OCI-LY1 (cell line): Measurements from ENCODE around the gene TJP1.

Experiments used
- H2AFZ ChIP-seq: fragments of 200-600 bp; sonication (generic), shearing (Covaris generic); 2 replicates; pipeline ENCODE4 v1.6.0; 2014; ENCODE audit warnings: antibody characterized with exemption, mild to moderate bottlenecking, low read length
- H3F3A ChIP-seq: fragments of 200-600 bp; sonication (generic), shearing (Covaris generic); 2 replicates; pipeline ENCODE4 v1.6.0; 2014; ENCODE audit warnings: mild to moderate bottlenecking, antibody characterized with exemption, low read length, moderate library complexity; ENCODE audit not compliant: insufficient read depth
- H3K27ac ChIP-seq: fragments of 200-600 bp; sonication (generic); 2 replicates; pipeline ENCODE4 v1.5.1; 2014; ENCODE audit warnings: low read length, mixed run types, mild to moderate bottlenecking, low read depth; ENCODE audit not compliant: poor library complexity, severe bottlenecking
- H3K27me3 ChIP-seq: fragments of 200-600 bp; sonication (generic); 2 replicates; pipeline ENCODE4 v1.6.0; 2014; ENCODE audit warnings: antibody characterized with exemption, mild to moderate bottlenecking, low read length, moderate library complexity; ENCODE audit not compliant: insufficient read depth
- H3K36me3 ChIP-seq: fragments of 200-600 bp; sonication (generic); 2 replicates; pipeline ENCODE4 v1.6.1; 2014; ENCODE audit warnings: mild to moderate bottlenecking, antibody characterized with exemption, low read length, moderate library complexity, mixed read lengths; ENCODE audit not compliant: insufficient read depth
- H3K4me1 ChIP-seq: fragments of 200-600 bp; sonication (generic); 2 replicates; pipeline ENCODE4 v1.5.1; 2014; ENCODE audit warnings: mild to moderate bottlenecking, low read length, moderate library complexity; ENCODE audit not compliant: insufficient read depth, severe bottlenecking
- H3K4me2 ChIP-seq: fragments of 200-600 bp; sonication (generic), shearing (Covaris generic); 2 replicates; pipeline ENCODE4 v1.6.1; 2014; ENCODE audit warnings: low read length
- H3K4me3 ChIP-seq: fragments of 200-600 bp; sonication (generic); 2 replicates; pipeline ENCODE4 v1.5.1; 2014; ENCODE audit warnings: low read length, low read depth, mild to moderate bottlenecking, mixed read lengths; ENCODE audit not compliant: poor library complexity, severe bottlenecking
- H3K79me2 ChIP-seq: fragments of 200-600 bp; shearing (Covaris generic); 2 replicates; pipeline ENCODE4 v1.6.1; 2016; ENCODE audit warnings: mixed run types, low read length, mixed read lengths; ENCODE audit not compliant: insufficient read depth
- H3K9ac ChIP-seq: fragments of 200-600 bp; sonication (generic), shearing (Covaris generic); 2 replicates; pipeline ENCODE4 v1.6.1; 2014; ENCODE audit warnings: mild to moderate bottlenecking, low read length, mixed read lengths
- H3K9me2 ChIP-seq: fragments of 200-600 bp; sonication (generic), shearing (Covaris generic); 2 replicates; pipeline ENCODE4 v1.6.1; 2014; ENCODE audit warnings: low read depth, mild to moderate bottlenecking, low read length, mixed read lengths
- H3K9me3 ChIP-seq: fragments of 200-600 bp; shearing (Covaris generic); 2 replicates; pipeline ENCODE4 v1.6.1; 2014; ENCODE audit warnings: low read length, mixed read lengths
- H4K20me1 ChIP-seq: fragments of 200-600 bp; sonication (generic), shearing (Covaris generic); 2 replicates; pipeline ENCODE4 v1.6.0; 2016; ENCODE audit warnings: mild to moderate bottlenecking, low read length; ENCODE audit not compliant: insufficient read depth
- CTCF ChIP-seq: fragments of 200-600 bp; sonication (generic), shearing (Covaris generic); IDR thresholded peaks from 2 replicates; pipeline ENCODE4 v1.5.1; 2017; ENCODE audit warnings: mild to moderate bottlenecking, antibody characterized with exemption, low read length, moderate library complexity, mixed read lengths
- EZH2 ChIP-seq: fragments of 200-600 bp; sonication (generic), shearing (Covaris generic); IDR thresholded peaks from 2 replicates; pipeline ENCODE4 v1.8.0; 2017; ENCODE audit warnings: borderline replicate concordance, mixed run types, mild to moderate bottlenecking, antibody characterized with exemption, low read length, moderate library complexity, mixed read lengths

Gene TJP1

GRCh38 chr15:29681946-29682345, 140.3 kb downstream of the TJP1 start:
- no peaks in the 10 kb centered on the region for H3K27me3 ChIP-seq
- no peaks in the 10 kb centered on the region for H3K4me1 ChIP-seq
- H4K20me1 ChIP-seq: no peaks in the 10 kb centered on the region
- no peaks in the 10 kb centered on the region for H3F3A ChIP-seq
- H3K79me2 ChIP-seq: no peaks in the 10 kb centered on the region
- no peaks in the 10 kb centered on the region for H3K36me3 ChIP-seq
- no peak overlapping the region for H3K4me3 ChIP-seq
- no peak overlapping the region for H2AFZ ChIP-seq
- H3K9ac ChIP-seq: no peak overlapping the region
- TF ChIP-seq EZH2 (no peak), CTCF (no peak)
- no peaks in the 10 kb centered on the region for H3K9me3 ChIP-seq
- no peak overlapping the region for H3K4me2 ChIP-seq
- no peaks in the 10 kb centered on the region for H3K9me2 ChIP-seq
- no peak overlapping the region for H3K27ac ChIP-seq

- no peak overlapping the region for H3K27ac ChIP-seq
- no peaks in the 10 kb centered on the region for H3K9me3 ChIP-seq
- no peak overlapping the region for H3K4me3 ChIP-seq
- no peak overlapping the region for H3K9ac ChIP-seq
- H3K79me2 ChIP-seq: no peaks in the 10 kb centered on the region
- H3K36me3 ChIP-seq: no peaks in the 10 kb centered on the region
- no peaks in the 10 kb centered on the region for H3K4me1 ChIP-seq
- H3K9me2 ChIP-seq: no peaks in the 10 kb centered on the region
- H3K4me2 ChIP-seq: no peak overlapping the region
- H4K20me1 ChIP-seq: no peaks in the 10 kb centered on the region
- H3K27me3 ChIP-seq: no peaks in the 10 kb centered on the region
- H3F3A ChIP-seq: no peaks in the 10 kb centered on the region
- H2AFZ ChIP-seq: no peak overlapping the region
- no peak for TF ChIP-seq CTCF
- TF ChIP-seq EZH2: no peak
Measured at GRCh38 chr15:29681166-29681845, 141.0 kb downstream of the TJP1 start.

GRCh38 chr15:29680465-29681165, 141.7 kb downstream of the TJP1 start:
- H3K4me3 ChIP-seq: no peak overlapping the region
- H3K27ac ChIP-seq: no peak overlapping the region
- H3K27me3 ChIP-seq: no peaks in the 10 kb centered on the region
- H3K9ac ChIP-seq: no peak overlapping the region
- no peaks in the 10 kb centered on the region for H3K9me3 ChIP-seq
- H3K79me2 ChIP-seq: no peaks in the 10 kb centered on the region
- TF ChIP-seq CTCF: no peak
- TF ChIP-seq EZH2: no peak
- no peak overlapping the region for H3K4me2 ChIP-seq
- H2AFZ ChIP-seq: no peak overlapping the region
- no peaks in the 10 kb centered on the region for H4K20me1 ChIP-seq
- no peaks in the 10 kb centered on the region for H3K36me3 ChIP-seq
- no peaks in the 10 kb centered on the region for H3K4me1 ChIP-seq
- H3K9me2 ChIP-seq: no peaks in the 10 kb centered on the region
- H3F3A ChIP-seq: no peaks in the 10 kb centered on the region
